KOPT-K1 (cell line): Measurements from ENCODE around the gene EPHA10.

Experiments
- H3K27ac ChIP-seq: fragments of 200-600 bp; sonication (generic); 2 replicates; pipeline ENCODE4 v1.5.1; 2016; ENCODE audit warnings: antibody characterized with exemption, mild to moderate bottlenecking, low read depth, low read length; ENCODE audit not compliant: poor library complexity, severe bottlenecking
- H3K36me3 ChIP-seq: fragments of 200-600 bp; sonication (generic); 2 replicates; pipeline ENCODE4 v1.5.1; 2017; ENCODE audit warnings: antibody characterized with exemption, mild to moderate bottlenecking, low read length, moderate library complexity; ENCODE audit not compliant: insufficient read depth
- H3K9me3 ChIP-seq: fragments of 200-600 bp; sonication (generic); 2 replicates; pipeline ENCODE4 v1.5.1; 2017; ENCODE audit warnings: antibody characterized with exemption, low read length, mild to moderate bottlenecking; ENCODE audit not compliant: insufficient read depth, poor library complexity, severe bottlenecking

Gene EPHA10

GRCh38 chr1:37718181-37718900 is 46.6 kb downstream of the EPHA10 start:
- Histone ChIP-seq H3K9me3 (no peaks in the 10 kb centered on the region), H3K36me3 (no peaks in the 10 kb centered on the region)

DNA sequence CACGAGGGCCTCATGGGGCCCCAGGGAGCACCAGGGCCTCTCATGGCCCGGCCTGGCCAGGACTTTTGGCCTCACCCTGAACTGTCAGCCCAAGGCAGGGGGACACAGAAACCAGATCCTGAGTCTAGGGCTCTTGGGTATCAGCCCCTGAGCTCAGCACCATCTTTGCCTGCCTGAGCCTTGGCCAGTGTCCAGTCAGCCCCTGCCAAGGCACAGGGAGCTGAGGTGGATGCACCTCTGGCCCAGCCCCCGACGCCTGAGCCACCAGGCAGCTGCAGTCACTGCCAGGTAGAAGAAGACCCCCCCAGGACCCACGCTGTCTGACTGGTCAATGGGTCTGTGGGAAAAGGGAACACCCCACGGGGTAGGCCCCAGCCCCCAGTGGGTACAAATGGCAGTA is 47.3 kb downstream of the EPHA10 start:
- no peaks in the 10 kb centered on the region for H3K36me3 ChIP-seq
- no peak overlapping the region for H3K27ac ChIP-seq
- H3K9me3 ChIP-seq, result no peaks in the 10 kb centered on the region

More at GRCh38 chr1:37718181-37718900, 46.6 kb downstream of the EPHA10 start:
- H3K27ac ChIP-seq, result no peak overlapping the region

GRCh38 chr1:37716321-37716720 is 48.6 kb downstream of the EPHA10 start:
- H3K36me3 ChIP-seq, result peaks cover 7% of the 10 kb centered on the region
- H3K9me3 ChIP-seq, result no peaks in the 10 kb centered on the region
- no peak overlapping the region for H3K27ac ChIP-seq

GRCh38 chr1:37714689-37715088 is 50.2 kb downstream of the EPHA10 start:
- no peak overlapping the region for H3K27ac ChIP-seq
- H3K36me3 ChIP-seq, result peaks cover 23% of the 10 kb centered on the region
- no peaks in the 10 kb centered on the region for H3K9me3 ChIP-seq

GRCh38 chr1:37714226-37714625 is 50.7 kb downstream of the EPHA10 start:
- Histone ChIP-seq H3K27ac (no peak overlapping the region), H3K36me3 (peaks cover 28% of the 10 kb centered on the region), H3K9me3 (no peaks in the 10 kb centered on the region)

- peaks cover 84% of the 10 kb centered on the region for H3K36me3 ChIP-seq
Measured at GRCh38 chr1:37708471-37708870, 56.4 kb downstream of the EPHA10 start.

GRCh38 chr1:37705399-37705798 is 59.5 kb downstream of the EPHA10 start:
- peaks cover 98% of the 10 kb centered on the region for H3K36me3 ChIP-seq

More at GRCh38 chr1:37708471-37708870, 56.4 kb downstream of the EPHA10 start:
- H3K27ac ChIP-seq, result no peak overlapping the region
- no peaks in the 10 kb centered on the region for H3K9me3 ChIP-seq

DNA sequence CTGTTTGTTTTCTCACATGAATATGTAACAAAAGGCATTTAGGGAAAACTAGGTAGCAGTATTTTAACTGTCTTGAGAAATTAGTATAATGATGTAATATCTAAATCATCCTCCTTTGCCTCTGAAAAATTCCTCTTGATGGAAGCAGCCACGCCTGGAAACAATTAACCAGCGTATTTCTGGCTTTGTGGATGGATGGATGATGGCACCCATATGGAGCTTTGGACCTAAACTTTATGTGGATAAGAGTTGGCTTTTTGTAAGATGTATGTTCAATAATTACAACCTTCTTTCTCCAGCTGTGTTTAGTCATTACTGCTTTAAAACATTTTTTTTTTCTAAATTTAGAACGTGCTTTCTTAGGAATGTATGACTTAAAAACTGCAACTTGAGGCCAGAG is 60.0 kb downstream of the EPHA10 start:
- Histone ChIP-seq H3K27ac (no peak overlapping the region), H3K9me3 (no peaks in the 10 kb centered on the region), H3K36me3 (peaks cover 98% of the 10 kb centered on the region)

More at GRCh38 chr1:37705399-37705798, 59.5 kb downstream of the EPHA10 start:
- Histone ChIP-seq H3K9me3 (no peaks in the 10 kb centered on the region), H3K27ac (no peak overlapping the region)

- Histone ChIP-seq H3K36me3 (peaks cover 98% of the 10 kb centered on the region), H3K9me3 (no peaks in the 10 kb centered on the region), H3K27ac (no peak overlapping the region)
Measured at GRCh38 chr1:37703061-37703460, 61.9 kb downstream of the EPHA10 start.

- Histone ChIP-seq H3K9me3 (no peaks in the 10 kb centered on the region), H3K36me3 (peaks cover 98% of the 10 kb centered on the region), H3K27ac (no peak overlapping the region)
Measured at GRCh38 chr1:37701051-37701450, 63.9 kb downstream of the EPHA10 start.

DNA sequence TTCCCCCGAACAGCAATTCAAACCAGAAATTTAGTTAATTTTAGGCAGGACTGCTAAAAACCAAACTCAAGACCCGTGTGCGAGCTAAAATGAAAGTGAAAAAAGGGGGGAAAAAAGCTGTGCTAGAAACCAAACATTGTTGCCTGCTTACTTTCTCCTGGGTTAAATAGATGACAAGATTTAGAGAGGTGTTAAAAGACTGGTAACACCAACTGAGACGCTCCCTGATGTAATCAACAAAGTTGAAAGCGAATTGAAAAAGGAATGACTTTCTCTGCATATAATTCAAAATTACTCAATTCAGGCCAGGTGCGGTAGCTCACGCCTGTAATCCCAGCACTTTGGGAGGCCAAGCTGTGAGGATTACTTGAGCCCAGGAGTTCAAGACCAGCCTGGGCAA is 65.8 kb downstream of the EPHA10 start:
- H3K9me3 ChIP-seq, result no peaks in the 10 kb centered on the region
- no peak overlapping the region for H3K27ac ChIP-seq
- H3K36me3 ChIP-seq, result peaks cover 96% of the 10 kb centered on the region

GRCh38 chr1:37697737-37698136 is 67.2 kb downstream of the EPHA10 start:
- Histone ChIP-seq H3K9me3 (no peaks in the 10 kb centered on the region), H3K36me3 (peaks cover 85% of the 10 kb centered on the region), H3K27ac (no peak overlapping the region)

GRCh38 chr1:37697090-37697489 is 67.8 kb downstream of the EPHA10 start:
- peaks cover 79% of the 10 kb centered on the region for H3K36me3 ChIP-seq
- H3K27ac ChIP-seq, result no peak overlapping the region
- H3K9me3 ChIP-seq, result no peaks in the 10 kb centered on the region

- H3K9me3 ChIP-seq, result no peaks in the 10 kb centered on the region
- H3K27ac ChIP-seq, result peak overlapping the region; percentile 91
- H3K36me3 ChIP-seq, result peaks cover 45% of the 10 kb centered on the region
Measured at GRCh38 chr1:37692834-37693175, 72.1 kb downstream of the EPHA10 start.

- peak within 1 kb of the TSS; percentile 91 for H3K27ac ChIP-seq
- peaks cover 44% of the 10 kb centered on the region for H3K36me3 ChIP-seq
- no peaks in the 10 kb centered on the region for H3K9me3 ChIP-seq
Measured at GRCh38 chr1:37692078-37692833, 72.7 kb downstream of the EPHA10 start, which contains the start of gene CDCA8. CDCA8 (plus strand) TSS chr1:37692516; CDS start chr1:37692691, 175 bp downstream.
